ENCODE measurements around the gene LAT. TPM values are rescaled to one million over a fixed set of nuclear protein-coding genes. Genes with fewer than 3 reads are reported as not detected.
"Not testable (repeated sequence)": the region's sequence is repeated elsewhere in the genome, so short reads cannot be mapped to it uniquely, and the experiment has no call there.

Gene LAT
- total and polyA plus RNA-seq, 4 experiments from 2014 or later: 310 to 455 (median 346) TPM

GRCh38 chr16:28939825-28940224 lies 45.0 kb upstream of the LAT start:
- H3K27ac ChIP-seq (ENCODE audit: low read depth, low read length); H3K4me3 ChIP-seq (ENCODE audit: low read length in 2 of 2); H3K4me3 Mint-ChIP-seq; H3K27me3 Mint-ChIP-seq; POLR2A ChIA-PET (ENCODE audit: partially characterized antibody); H3K27me3 ChIP-seq (ENCODE audit: insufficient read depth, low read length); H3K36me3 ChIP-seq (ENCODE audit: insufficient read depth, low read length); DNase-seq; H3K9me3 ChIP-seq (ENCODE audit: control insufficient read depth in 1 of 2, low read length in 2 of 2); intact Hi-C loops (cut with micrococcal nuclease); H3K36me3 Mint-ChIP-seq; H3K9me3 Mint-ChIP-seq: not testable (repeated sequence)
- CTCF ChIA-PET (ENCODE audit: partially characterized antibody): interaction anchor here (0.7 kb wide), 1 partner anchor 8 kb away, joined by 3 read pairs; no protein-coding TSS in a partner anchor
- Mint-ChIP-seq H3K4me1 (peaks cover 10 to 13% (median 11%) of the 10 kb centered on the region in 4 donors), H3K27ac (peak overlapping the region in 1 of 7 donors; percentile 77)
- H3K4me1 ChIP-seq (ENCODE audit: insufficient read depth, low read length): peaks cover 14% of the 10 kb centered on the region

DNA sequence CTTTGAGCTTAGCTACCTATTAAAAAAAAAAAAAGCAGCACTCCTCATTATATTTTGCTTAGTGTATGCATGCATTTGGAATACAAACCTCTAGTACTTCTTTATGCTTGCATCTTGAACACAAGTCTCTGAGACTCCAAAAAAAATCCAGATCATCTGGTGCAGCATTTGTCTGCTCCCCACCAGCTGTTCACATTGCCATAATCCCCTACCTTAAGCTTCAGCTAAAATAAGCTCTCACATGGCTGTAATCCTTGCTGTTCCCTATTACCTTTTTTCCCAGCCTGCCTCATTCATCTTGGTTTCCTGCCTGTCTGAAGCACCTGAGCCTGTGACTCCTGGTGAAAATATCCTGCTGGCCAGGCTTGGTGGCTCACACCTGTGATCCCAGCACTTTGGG lies 41.6 kb upstream of the LAT start:
- peaks cover 0 to 2% (median 0%) of the 10 kb centered on the region in 8 donors for H3K9me3 Mint-ChIP-seq
- Histone ChIP-seq H3K9me3 (ENCODE audit: control insufficient read depth in 1 of 2, low read length in 2 of 2) (no peaks in the 10 kb centered on the region), H3K27me3 (ENCODE audit: insufficient read depth, low read length) (no peaks in the 10 kb centered on the region), H3K4me1 (ENCODE audit: insufficient read depth, low read length) (peaks cover 9% of the 10 kb centered on the region), H3K27ac (ENCODE audit: low read depth, low read length) (no peak overlapping the region), H3K4me3 (ENCODE audit: low read length in 2 of 2) (no peak overlapping the region), H3K36me3 (ENCODE audit: insufficient read depth, low read length) (no peaks in the 10 kb centered on the region)
- DNase-seq: no peak
- no peak overlapping the region for H3K4me3 Mint-ChIP-seq
- intact Hi-C loops (cut with micrococcal nuclease): no loop called here
- ChIA-PET CTCF (ENCODE audit: partially characterized antibody) (interaction anchor here (0.7 to 5.4 kb wide), 4 partner anchors 34 to 756 kb away, joined by 3 to 65 read pairs (median 3); no protein-coding TSS in a partner anchor), POLR2A (ENCODE audit: partially characterized antibody) (no interaction called here)
- H3K27me3 Mint-ChIP-seq: no peaks in the 10 kb centered on the region
- H3K4me1 Mint-ChIP-seq: peaks cover 6 to 9% (median 7%) of the 10 kb centered on the region in 4 donors
- H3K36me3 Mint-ChIP-seq: no peaks in the 10 kb centered on the region
- H3K27ac Mint-ChIP-seq: peak overlapping the region in 1 of 7 donors; percentile 53

GRCh38 chr16:28946681-28947080 lies 38.2 kb upstream of the LAT start:
- Histone ChIP-seq H3K27me3 (ENCODE audit: insufficient read depth, low read length) (no peaks in the 10 kb centered on the region), H3K4me1 (ENCODE audit: insufficient read depth, low read length) (peaks cover 13% of the 10 kb centered on the region), H3K27ac (ENCODE audit: low read depth, low read length) (no peak overlapping the region), H3K4me3 (ENCODE audit: low read length in 2 of 2) (no peak overlapping the region), H3K36me3 (ENCODE audit: insufficient read depth, low read length) (no peaks in the 10 kb centered on the region), H3K9me3 (ENCODE audit: control insufficient read depth in 1 of 2, low read length in 2 of 2) (no peaks in the 10 kb centered on the region)
- no peaks in the 10 kb centered on the region for H3K27me3 Mint-ChIP-seq
- no peak for DNase-seq
- POLR2A ChIA-PET (ENCODE audit: partially characterized antibody): no interaction called here
- intact Hi-C loops (cut with micrococcal nuclease): no loop called here
- H3K27ac Mint-ChIP-seq: no peak overlapping the region
- CTCF ChIA-PET (ENCODE audit: partially characterized antibody): interaction anchor here (1.0 to 1.4 kb wide), 3 partner anchors 7 to 32 kb away, joined by 3 read pairs; no protein-coding TSS in a partner anchor
- H3K36me3 Mint-ChIP-seq: peaks cover 0 to 4% of the 10 kb centered on the region in 2 donors
- H3K9me3 Mint-ChIP-seq: peaks cover 0 to 2% (median 0%) of the 10 kb centered on the region in 8 donors
- no peak overlapping the region for H3K4me3 Mint-ChIP-seq
- peaks cover 13 to 21% (median 17%) of the 10 kb centered on the region in 4 donors for H3K4me1 Mint-ChIP-seq

GRCh38 chr16:28950648-28951409 lies 34.0 kb upstream of the LAT start, which contains the start of gene NFATC2IP:
Gene NFATC2IP (plus strand): TSS chr16:28950937. CDS start chr16:28951012, 75 bp downstream.
- H3K36me3 ChIP-seq (ENCODE audit: insufficient read depth, low read length): peaks cover 22% of the 10 kb centered on the region
- intact Hi-C loops (cut with micrococcal nuclease): loop anchor here (1.0 to 2.0 kb wide), 5 partner anchors 23 to 129 kb away; partner anchors contain the start of genes ATXN2L, LAT, RABEP2 and SPNS1
- H3K9me3 ChIP-seq (ENCODE audit: control insufficient read depth in 1 of 2, low read length in 2 of 2): no peaks in the 10 kb centered on the region
- H3K4me3 Mint-ChIP-seq: peak within 1 kb of the TSS; percentile 93 to 99 (median 96)
- no peaks in the 10 kb centered on the region for H3K27me3 Mint-ChIP-seq
- ChIA-PET CTCF (ENCODE audit: partially characterized antibody) (interaction anchor here (0.9 to 1.0 kb wide), 2 partner anchors 80 to 129 kb away, joined by 3 read pairs; no protein-coding TSS in a partner anchor), POLR2A (ENCODE audit: partially characterized antibody) (interaction anchor here (0.7 to 2.8 kb wide), 15 partner anchors 14 to 128 kb away, joined by 3 to 19 read pairs (median 4); partner anchors contain the start of genes ATP2A1, ATXN2L, LAT and RABEP2)
- DNase-seq: peak; percentile 99 to 100 (median 100)
- peak within 1 kb of the TSS; percentile 12 to 66 for H3K4me3 ChIP-seq (ENCODE audit: low read length in 2 of 2)
- H3K36me3 Mint-ChIP-seq: peaks cover 3 to 22% of the 10 kb centered on the region in 2 donors
- H3K4me1 Mint-ChIP-seq: peaks cover 14 to 40% (median 29%) of the 10 kb centered on the region in 4 donors
- no peaks in the 10 kb centered on the region for H3K9me3 Mint-ChIP-seq
- peaks cover 28% of the 10 kb centered on the region for H3K4me1 ChIP-seq (ENCODE audit: insufficient read depth, low read length)
- peak within 1 kb of the TSS; percentile 70 for H3K27ac ChIP-seq (ENCODE audit: low read depth, low read length)
- H3K27ac Mint-ChIP-seq: peak within 1 kb of the TSS; percentile 68 to 96 (median 93)
- H3K27me3 ChIP-seq (ENCODE audit: insufficient read depth, low read length): no peaks in the 10 kb centered on the region

DNA sequence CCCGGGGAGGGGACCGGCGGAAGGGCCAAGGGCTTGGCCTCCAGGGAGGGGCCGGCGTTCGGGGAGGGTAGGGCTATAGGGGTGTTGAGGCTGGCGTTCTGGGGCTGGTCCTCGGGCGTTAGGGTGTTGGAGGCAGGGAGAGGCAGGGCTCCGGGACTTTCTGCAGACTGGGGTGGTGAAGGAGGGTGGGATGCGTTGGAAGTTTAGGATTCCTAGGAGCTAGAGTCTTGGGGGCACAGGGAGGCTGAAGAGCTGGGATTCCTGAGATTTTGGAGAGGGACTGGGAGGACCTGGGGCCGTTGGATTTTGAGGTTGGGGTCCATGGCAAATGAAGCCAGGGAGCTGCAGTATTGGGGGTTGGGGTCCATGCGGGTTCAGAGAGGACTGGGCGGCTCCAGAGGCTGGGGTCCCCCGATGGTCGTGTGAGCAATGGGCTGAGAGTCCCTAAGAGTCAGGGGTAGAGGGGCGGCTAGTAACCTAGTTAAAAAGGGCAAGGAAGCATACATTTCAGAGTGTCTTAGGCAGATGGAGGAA lies 33.4 kb upstream of the LAT start:
- intact Hi-C loops (cut with micrococcal nuclease): loop anchor here (2.0 kb wide), 1 partner anchor 33 kb away; the partner anchor contains the start of gene LAT

GRCh38 chr16:28958216-28958615 lies 26.6 kb upstream of the LAT start:
- peaks cover 72% of the 10 kb centered on the region for H3K36me3 ChIP-seq (ENCODE audit: insufficient read depth, low read length)
- H3K4me3 Mint-ChIP-seq: no peak overlapping the region
- ChIA-PET CTCF (ENCODE audit: partially characterized antibody) (interaction anchor here (1.2 to 1.4 kb wide), 3 partner anchors 13 to 20 kb away, joined by 3 to 4 read pairs (median 3); no protein-coding TSS in a partner anchor), POLR2A (ENCODE audit: partially characterized antibody) (interaction anchor here (0.6 kb wide), 1 partner anchor 16 kb away, joined by 4 read pairs; no protein-coding TSS in a partner anchor)
- no peaks in the 10 kb centered on the region for H3K9me3 Mint-ChIP-seq
- H3K4me1 Mint-ChIP-seq: peaks cover 2 to 12% (median 10%) of the 10 kb centered on the region in 4 donors
- peaks cover 7% of the 10 kb centered on the region for H3K4me1 ChIP-seq (ENCODE audit: insufficient read depth, low read length)
- H3K4me3 ChIP-seq (ENCODE audit: low read length in 2 of 2): no peak overlapping the region
- no peaks in the 10 kb centered on the region for H3K27me3 ChIP-seq (ENCODE audit: insufficient read depth, low read length)
- H3K27me3 Mint-ChIP-seq: no peaks in the 10 kb centered on the region
- H3K36me3 Mint-ChIP-seq: peaks cover 24 to 66% of the 10 kb centered on the region in 2 donors
- no peak for DNase-seq
- peak overlapping the region in 2 of 7 donors; percentile 41 to 66 for H3K27ac Mint-ChIP-seq
- intact Hi-C loops (cut with micrococcal nuclease): no loop called here
- H3K9me3 ChIP-seq (ENCODE audit: control insufficient read depth in 1 of 2, low read length in 2 of 2): no peaks in the 10 kb centered on the region
- H3K27ac ChIP-seq (ENCODE audit: low read depth, low read length): no peak overlapping the region

More for the DNA sequence above, 33.4 kb upstream of the LAT start:
- ChIA-PET POLR2A (ENCODE audit: partially characterized antibody) (interaction anchor here (0.7 to 2.8 kb wide), 8 partner anchors 22 to 123 kb away, joined by 3 to 19 read pairs (median 4); partner anchors contain the start of gene RABEP2), CTCF (ENCODE audit: partially characterized antibody) (interaction anchor here (0.7 to 1.5 kb wide), 2 partner anchors 22 to 26 kb away, joined by 3 to 4 read pairs; no protein-coding TSS in a partner anchor)
- Histone ChIP-seq H3K36me3 (ENCODE audit: insufficient read depth, low read length) (peaks cover 28% of the 10 kb centered on the region), H3K27me3 (ENCODE audit: insufficient read depth, low read length) (no peaks in the 10 kb centered on the region), H3K9me3 (ENCODE audit: control insufficient read depth in 1 of 2, low read length in 2 of 2) (no peaks in the 10 kb centered on the region), H3K4me1 (ENCODE audit: insufficient read depth, low read length) (peaks cover 25% of the 10 kb centered on the region), H3K4me3 (ENCODE audit: low read length in 2 of 2) (peak overlapping the region; percentile 12 to 66), H3K27ac (ENCODE audit: low read depth, low read length) (peak overlapping the region; percentile 70)
- DNase-seq: no peak
- Mint-ChIP-seq H3K4me3 (peak overlapping the region; percentile 89 to 99 (median 96)), H3K4me1 (peaks cover 12 to 38% (median 27%) of the 10 kb centered on the region in 4 donors), H3K27me3 (no peaks in the 10 kb centered on the region), H3K9me3 (no peaks in the 10 kb centered on the region), H3K27ac (peak overlapping the region; percentile 66 to 92 (median 90)), H3K36me3 (peaks cover 7 to 27% of the 10 kb centered on the region in 2 donors)

All from CD4-positive, alpha-beta memory T cell (primary cell).